Measurements from ENCODE around the gene FOXO6.

The FOXO6 gene

DNA sequence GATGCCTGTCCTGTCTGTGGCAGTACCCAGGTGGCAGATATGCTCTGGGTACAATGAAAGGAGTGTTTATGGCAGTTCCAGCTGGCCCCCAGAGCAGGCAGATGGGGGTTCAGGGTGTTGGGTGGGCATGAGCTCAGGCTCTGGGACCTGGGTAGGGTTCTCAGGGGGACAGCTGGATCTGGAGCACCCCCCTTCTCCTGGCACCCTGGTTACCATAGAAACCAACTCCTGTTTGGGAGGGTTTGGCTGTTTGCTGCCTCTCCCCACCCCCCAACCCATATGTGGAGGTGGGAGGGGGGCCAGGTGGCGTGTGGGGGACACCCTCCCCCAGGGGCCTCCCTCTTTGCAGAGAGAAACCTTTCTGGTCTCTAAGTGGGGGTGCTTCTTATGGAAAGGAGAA lies 7.1 kb downstream of the FOXO6 start:
- no peak for DNase-seq

- no peak for DNase-seq
Observed at GRCh38 chr1:41368801-41369200, 7.6 kb downstream of the FOXO6 start.

- no peak for DNase-seq
Observed at GRCh38 chr1:41369531-41369930, 8.3 kb downstream of the FOXO6 start.

- no peak for DNase-seq
Observed at GRCh38 chr1:41370225-41370624, 9.0 kb downstream of the FOXO6 start.

DNA sequence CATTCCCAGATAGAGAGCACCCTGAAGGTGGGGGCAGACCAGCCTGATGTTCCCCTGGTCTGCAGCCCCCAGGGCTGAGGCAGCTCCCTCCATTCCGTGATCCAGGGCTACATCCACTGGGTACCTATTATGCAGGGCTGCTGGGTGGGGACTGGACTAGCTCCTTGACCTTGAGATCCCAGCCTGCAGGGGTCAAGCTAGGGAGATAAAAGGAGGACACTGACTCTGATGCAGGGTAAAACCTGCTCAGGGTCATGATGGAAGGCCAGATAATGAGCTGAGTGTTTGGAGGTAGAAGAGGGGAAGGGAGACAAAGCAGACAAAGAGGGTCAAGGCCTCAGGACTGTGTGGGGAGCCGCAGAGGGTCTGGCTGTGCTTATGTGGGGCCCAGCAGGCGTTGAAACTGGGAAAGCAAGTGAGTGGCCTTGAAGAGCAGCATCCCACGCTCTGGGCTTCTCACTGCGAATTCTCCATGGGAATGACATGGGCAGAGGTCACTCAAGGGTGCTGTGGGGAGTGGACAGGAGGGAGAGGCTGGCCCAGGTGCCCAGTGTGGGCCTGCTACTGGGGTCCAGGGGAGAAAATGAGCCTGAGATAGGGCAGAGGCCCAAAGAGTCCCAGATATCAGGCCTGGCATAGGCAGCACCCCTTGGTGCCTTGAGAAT lies 9.7 kb downstream of the FOXO6 start:
- DNase-seq = no peak

DNA sequence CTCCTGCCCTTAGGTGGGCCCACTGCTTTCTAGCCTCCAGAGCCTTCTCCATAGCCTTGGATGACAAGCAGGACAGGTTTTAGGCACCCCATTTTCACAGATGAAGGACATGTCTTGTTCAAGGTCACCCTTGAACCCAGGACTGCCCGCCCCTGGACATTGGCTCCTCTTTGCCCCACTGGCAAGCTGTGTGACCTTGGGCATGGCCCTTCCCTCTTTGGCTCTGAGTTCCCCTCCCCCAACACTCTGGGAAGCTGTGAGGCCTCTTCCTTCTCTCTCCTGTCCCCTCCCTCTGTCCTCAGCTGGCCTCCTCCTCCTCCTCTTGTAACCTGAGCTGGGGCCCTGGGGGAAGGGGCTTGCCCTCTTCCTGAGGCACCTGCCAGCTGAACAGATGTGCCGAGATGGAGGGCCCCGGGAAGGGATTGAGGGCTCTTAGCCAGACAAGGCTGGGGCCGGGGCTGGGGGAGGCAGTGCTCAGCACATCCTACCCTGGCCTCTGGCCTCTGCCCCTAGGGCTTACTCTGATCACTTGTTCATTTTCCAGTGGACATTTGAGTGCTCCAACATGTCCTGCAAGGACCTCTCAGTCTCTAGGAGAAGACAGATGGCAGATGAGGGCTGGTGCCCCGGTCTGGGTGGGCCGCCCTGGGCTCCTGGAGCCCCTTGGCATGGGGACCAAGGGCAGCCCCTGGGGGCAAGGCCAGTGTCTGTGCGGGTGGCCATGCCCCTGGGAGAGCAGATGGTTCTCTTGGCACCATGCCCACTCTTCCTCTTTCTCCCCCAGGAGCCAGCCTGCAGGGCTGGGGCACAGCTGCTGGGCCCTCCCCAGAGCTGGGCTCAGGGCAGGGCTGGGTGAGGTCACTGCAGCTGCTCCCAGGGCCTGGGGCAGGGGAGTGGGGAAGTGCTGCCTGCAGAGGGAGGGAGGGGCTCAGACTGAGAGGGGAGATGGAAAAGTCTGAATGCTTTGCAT lies 10.7 kb downstream of the FOXO6 start:
- no peak for DNase-seq

GRCh38 chr1:41372600-41372993 lies 11.4 kb downstream of the FOXO6 start:
- no peak for DNase-seq

DNA sequence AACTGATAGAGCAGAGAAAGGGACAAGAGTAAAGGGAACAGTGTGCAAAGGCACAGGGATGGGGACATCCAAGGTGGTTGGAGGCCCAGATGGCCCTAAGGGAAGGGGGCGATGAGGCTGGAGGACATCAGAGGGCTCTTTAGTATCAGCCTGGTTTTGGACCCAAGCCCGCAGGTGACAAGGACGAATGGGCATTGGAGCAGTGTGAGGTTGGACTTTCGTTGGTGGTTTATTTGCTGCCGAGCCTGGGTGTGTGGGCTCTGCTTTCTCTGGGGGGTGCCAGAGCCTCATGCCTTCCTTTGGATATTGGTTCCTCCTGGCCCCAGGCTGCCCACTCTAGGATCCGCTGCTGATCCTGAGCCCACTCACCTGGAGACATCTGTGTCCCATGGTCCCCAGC lies 12.1 kb downstream of the FOXO6 start:
- DNase-seq = no peak

DNA sequence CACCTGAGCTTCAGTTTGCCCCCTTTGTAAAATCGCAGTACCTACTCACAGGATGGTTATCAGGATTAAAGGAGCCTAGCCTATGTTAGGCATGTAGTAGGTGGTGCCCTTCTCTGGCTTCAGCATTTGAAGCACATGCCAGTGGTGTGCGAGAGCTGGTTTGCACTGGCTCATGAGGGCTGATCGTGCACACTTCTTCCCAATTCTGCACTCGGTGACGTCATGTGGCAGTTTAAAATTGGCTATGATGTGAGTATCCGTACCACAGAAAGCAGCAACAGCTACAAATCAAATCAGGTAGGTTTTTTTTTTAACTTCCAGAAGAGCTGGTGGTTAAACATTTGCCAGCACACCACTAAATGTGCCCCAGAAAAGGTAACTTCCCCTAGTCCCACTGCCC lies 13.5 kb downstream of the FOXO6 start:
- DNase-seq = no peak

DNA sequence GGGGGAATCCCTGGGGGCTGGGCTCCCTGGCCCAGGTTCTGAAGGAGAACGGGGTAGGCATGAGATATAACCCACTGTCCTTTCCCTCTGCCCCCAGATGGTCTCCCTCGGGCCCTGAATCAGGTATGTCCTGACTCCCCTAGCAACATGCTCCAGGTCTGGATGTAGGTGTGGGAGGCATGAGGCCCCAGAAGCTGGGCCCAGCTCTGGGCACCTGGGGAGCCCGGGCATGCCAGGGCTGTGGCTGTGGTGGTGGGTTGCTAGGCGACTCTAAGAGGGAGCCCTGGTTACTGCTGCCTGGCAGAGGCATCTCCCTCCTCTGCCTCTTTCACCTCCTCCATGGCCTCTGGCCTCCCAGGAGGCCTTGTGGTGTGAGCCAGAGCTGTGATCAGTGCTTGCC lies 16.2 kb downstream of the FOXO6 start:
- no peak for DNase-seq

GRCh38 chr1:41378222-41378621 lies 17.0 kb downstream of the FOXO6 start:
- DNase-seq = no peak

GRCh38 chr1:41378999-41379737 lies 17.9 kb downstream of the FOXO6 start:
- DNase-seq = no peak

DNA sequence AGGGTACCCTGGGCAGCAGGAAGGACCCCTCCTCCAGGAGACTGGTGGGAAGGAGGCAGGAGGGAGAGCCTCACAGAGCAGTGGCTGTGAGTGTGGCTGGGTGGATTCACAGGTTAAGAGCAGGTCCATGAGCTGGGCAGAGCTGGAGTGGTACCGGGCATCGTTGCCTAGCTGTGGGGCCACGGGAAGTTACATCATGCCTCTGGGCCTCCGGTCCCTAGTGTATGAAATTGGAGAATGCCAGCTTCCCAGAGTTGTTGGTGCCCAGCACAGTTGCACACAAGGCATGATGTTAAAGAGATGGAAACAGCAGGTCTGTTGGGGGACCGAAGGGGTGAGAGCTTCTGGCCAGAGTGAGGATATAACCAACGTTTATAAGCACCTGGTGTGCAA lies 18.5 kb downstream of the FOXO6 start:
- DNase-seq = no peak

GRCh38 chr1:41380195-41380594 lies 19.0 kb downstream of the FOXO6 start:
- no peak for DNase-seq

- no peak for DNase-seq
Observed at GRCh38 chr1:41380979-41381691, 19.9 kb downstream of the FOXO6 start.

DNA sequence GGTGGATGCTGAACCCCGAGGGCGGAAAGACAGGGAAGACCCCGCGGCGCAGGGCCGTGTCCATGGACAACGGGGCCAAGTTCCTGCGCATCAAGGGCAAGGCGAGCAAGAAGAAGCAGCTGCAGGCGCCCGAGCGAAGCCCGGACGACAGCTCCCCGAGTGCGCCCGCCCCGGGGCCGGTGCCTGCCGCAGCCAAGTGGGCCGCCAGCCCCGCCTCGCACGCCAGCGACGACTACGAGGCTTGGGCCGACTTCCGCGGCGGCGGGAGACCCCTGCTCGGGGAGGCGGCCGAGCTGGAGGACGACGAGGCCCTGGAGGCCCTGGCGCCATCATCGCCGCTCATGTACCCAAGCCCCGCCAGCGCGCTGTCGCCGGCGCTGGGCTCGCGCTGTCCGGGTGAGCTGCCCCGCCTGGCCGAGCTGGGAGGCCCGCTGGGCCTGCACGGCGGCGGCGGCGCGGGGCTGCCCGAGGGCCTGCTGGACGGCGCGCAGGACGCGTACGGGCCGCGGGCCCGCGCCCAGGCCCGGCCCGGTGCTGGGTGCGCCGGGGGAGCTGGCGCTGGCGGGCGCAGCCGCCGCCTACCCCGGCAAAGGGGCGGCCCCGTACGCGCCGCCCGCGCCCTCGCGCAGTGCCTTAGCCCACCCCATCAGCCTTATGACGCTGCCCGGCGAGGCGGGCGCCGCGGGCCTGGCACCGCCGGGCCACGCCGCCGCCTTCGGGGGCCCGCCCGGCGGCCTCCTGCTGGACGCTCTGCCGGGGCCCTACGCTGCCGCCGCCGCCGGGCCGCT lies 20.7 kb downstream of the FOXO6 start:
- peak; percentile 37 for DNase-seq

DNA sequence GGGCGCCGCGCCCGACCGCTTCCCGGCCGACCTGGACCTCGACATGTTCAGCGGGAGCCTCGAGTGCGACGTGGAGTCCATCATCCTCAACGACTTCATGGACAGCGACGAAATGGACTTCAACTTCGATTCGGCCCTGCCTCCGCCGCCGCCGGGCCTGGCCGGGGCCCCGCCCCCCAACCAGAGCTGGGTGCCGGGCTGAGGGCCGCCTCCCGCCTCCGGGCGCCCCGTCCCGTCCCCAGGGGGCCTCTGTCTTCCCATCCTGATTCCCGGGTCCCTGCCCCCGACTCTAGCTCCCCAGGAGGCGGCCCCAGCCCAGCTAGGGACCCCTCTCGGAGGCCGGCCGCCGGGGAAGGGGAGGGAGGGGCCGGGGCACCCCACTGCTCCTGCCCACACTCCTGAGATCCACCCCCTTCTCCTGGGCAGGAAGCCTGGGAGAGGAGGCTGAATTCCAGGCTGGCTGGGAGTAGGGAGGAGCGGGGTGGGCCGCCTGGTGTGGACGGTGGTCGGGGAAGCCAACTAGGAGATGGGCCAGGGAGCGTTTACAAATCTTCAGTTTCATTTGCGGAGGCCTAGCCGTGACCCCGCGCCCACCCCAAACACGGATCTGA lies 21.4 kb downstream of the FOXO6 start:
- no peak for DNase-seq

GRCh38 chr1:41383094-41383852 lies 22.0 kb downstream of the FOXO6 start:
- DNase-seq = peak; percentile 41

GRCh38 chr1:41384579-41384978 lies 23.3 kb downstream of the FOXO6 start:
- DNase-seq = no peak

GRCh38 chr1:41385398-41386195 lies 24.4 kb downstream of the FOXO6 start:
- no peak for DNase-seq

All from CD4-positive, alpha-beta T cell treated with Interleukin-17A for 1 hour (primary cell).